ENCODE results near the gene GPR89B. TPM values are rescaled to one million over a fixed set of nuclear protein-coding genes. Genes with fewer than 3 reads are reported as not detected.

The GPR89B gene
- total RNA-seq (2022; extraction: Qiagen RNA extraction; ENCODE audit: low read depth): 3.8 to 5.7 TPM (median 5.0 TPM) in 5 replicates

DNA sequence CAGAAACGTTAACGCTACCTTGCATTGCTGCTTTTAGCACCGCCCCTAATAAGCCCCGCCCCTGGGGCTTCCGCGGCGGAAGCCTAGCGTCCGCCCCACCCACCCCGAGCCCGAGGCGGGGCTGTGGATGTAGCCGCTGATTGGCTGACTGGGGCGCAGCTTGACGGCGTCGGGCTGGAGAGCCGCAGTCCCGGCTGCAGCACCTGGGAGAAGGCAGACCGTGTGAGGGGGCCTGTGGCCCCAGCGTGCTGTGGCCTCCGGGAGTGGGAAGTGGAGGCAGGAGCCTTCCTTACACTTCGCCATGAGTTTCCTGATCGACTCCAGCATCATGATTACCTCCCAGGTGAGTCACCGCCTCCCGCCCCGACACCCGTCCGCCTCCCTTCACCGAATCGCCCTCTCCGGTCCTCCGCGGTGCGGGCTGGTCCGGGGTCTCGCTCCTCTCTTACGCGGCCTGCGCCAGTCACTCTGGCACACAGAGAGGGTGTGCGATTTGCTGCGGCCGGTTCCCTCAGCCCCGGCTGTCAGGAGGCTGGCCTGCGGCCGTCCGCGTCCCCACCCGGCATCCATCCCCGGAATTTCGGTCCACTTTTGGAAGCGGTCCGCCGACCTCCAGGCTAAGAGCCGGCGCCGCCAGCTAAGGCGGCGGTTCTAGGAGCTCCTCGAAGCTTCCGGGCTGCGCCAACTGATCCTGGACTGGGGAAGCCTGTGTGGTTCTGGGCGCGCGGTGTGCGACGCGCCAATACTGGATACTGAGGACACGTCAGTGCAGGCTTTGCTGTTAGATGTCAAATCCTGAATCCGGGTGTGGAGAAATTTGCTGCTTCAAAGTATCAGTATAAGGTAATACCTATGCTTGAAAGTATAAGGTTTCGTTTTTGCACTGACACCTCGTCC, at the start of gene GPR89B:
Gene GPR89B (plus strand): TSS at position 185 of the 897 bp plus-strand sequence. CDS start 117 bp downstream, at position 302.

DNA sequence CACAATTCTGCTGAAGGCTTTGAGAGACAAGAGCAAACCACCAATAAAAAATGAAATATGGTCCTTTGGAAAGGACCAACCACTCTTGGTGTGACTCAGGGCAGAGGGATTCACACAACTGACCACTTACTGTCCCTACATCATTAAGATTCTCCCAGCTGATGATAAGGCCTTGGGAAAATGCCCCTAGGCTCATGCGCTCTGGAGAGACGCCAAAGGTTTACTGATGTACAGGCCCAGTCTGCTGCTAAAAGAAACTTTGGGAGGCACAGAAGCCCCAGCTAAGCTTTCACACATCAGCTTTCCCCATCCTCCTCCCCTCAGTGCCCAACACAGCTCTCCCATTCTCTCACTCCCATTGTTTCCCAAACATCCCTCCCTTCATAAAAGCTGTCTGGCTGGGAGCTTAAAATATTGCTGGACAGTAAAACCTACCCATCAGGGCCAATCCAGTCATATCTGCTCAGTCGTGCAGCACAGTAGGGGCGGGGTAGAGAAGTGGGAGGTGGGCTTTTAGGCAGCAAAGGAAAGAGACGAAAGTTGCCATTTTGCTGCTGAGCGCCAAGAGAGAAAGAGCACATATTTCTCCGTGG, 25.9 kb upstream of the GPR89B start, which contains the start of gene GJA8:
Gene GJA8 (plus strand): TSS at position 543 of the 593 bp plus-strand sequence. CDS start 5,161 bp downstream, outside the sequence.

Other genes with a start within 250 kb of the GPR89B start
- not detected in 5 replicates for gene GJA5, start 167.8 kb upstream of the GPR89B start, total RNA-seq (2022; extraction: Qiagen RNA extraction; ENCODE audit: low read depth)
- gene GJA8, start 25.6 kb upstream of the GPR89B start, total RNA-seq (2022; extraction: Qiagen RNA extraction; ENCODE audit: low read depth): not detected in 5 replicates
- 4.5 to 5.1 TPM (median 4.6 TPM) in 5 replicates for gene NBPF11, start 223.9 kb downstream of the GPR89B start, total RNA-seq (2022; extraction: Qiagen RNA extraction; ENCODE audit: low read depth)